GM12891 (cell line): Measurements from ENCODE around the gene LRP6.

Experiments
- POLR2A ChIP-seq: IDR thresholded peaks from 2 replicates; pipeline ENCODE4 v1.6.1; 2011; ENCODE audit warnings: low read depth, low read length, control low read depth
- POLR2AphosphoS5 ChIP-seq: IDR thresholded peaks from 2 replicates; pipeline ENCODE4 v1.6.1; 2011; ENCODE audit warnings: low read depth, low read length, control low read depth
- SPI1 ChIP-seq: IDR thresholded peaks from 2 replicates; pipeline ENCODE4 v1.6.1; 2011; ENCODE audit warnings: low read depth, low read length, control low read depth
- TAF1 ChIP-seq: IDR thresholded peaks from 2 replicates; pipeline ENCODE4 v1.6.1; 2011; ENCODE audit warnings: low read depth, low read length, control low read depth

GRCh38 chr12:12115514-12115913 is 151.3 kb downstream of the LRP6 start:
- TF ChIP-seq POLR2A, result no peak
- TF ChIP-seq POLR2AphosphoS5, result no peak
- TF ChIP-seq SPI1, result no peak
- TF ChIP-seq TAF1, result no peak
